Smooth muscle cell (in vitro differentiated cells): ENCODE results near the gene TTLL11. TPM values are rescaled to one million over a fixed set of nuclear protein-coding genes. Genes with fewer than 3 reads are reported as not detected.

Experiments used
- DNase-seq: peaks from one replicate; lab custom pipeline; 2025; ENCODE audit not compliant: unreplicated experiment; lab: John Stamatoyannopoulos, UW
- H2AFZ ChIP-seq: fragments of 200-600 bp; sonication (generic); 2 replicates; pipeline ENCODE4 v1.6.0; 2016; ENCODE audit warnings: antibody characterized with exemption, low read depth, mild to moderate bottlenecking
- H3F3A ChIP-seq: fragments of 200-600 bp; sonication (generic); 2 replicates; pipeline ENCODE4 v1.6.0; 2017; ENCODE audit warnings: antibody characterized with exemption, low read depth
- H3K27ac ChIP-seq: fragments of 200-600 bp; sonication (generic); 2 replicates; pipeline ENCODE4 v1.5.1; 2016; ENCODE audit warnings: low read depth, mild to moderate bottlenecking
- H3K27me3 ChIP-seq: fragments of 200-600 bp; sonication (generic); 2 replicates; pipeline ENCODE4 v1.6.1; 2016; ENCODE audit warnings: low read depth, mild to moderate bottlenecking
- H3K36me3 ChIP-seq: fragments of 200-600 bp; sonication (generic); 2 replicates; pipeline ENCODE4 v1.5.1; 2016; ENCODE audit warnings: low read depth
- H3K4me1 ChIP-seq: fragments of 200-600 bp; sonication (generic); 2 replicates; pipeline ENCODE4 v1.5.1; 2016; ENCODE audit warnings: low read depth
- H3K4me2 ChIP-seq: fragments of 200-600 bp; sonication (generic); 2 replicates; pipeline ENCODE4 v1.6.0; 2016; ENCODE audit warnings: mild to moderate bottlenecking
- H3K4me3 ChIP-seq: fragments of 200-600 bp; sonication (generic); 2 replicates; pipeline ENCODE4 v1.5.1; 2016; ENCODE audit warnings: mild to moderate bottlenecking
- H3K79me2 ChIP-seq: fragments of 200-600 bp; sonication (generic); 2 replicates; pipeline ENCODE4 v1.6.0; 2016; ENCODE audit warnings: low read depth, mild to moderate bottlenecking
- H3K9ac ChIP-seq: fragments of 200-600 bp; sonication (generic); 2 replicates; pipeline ENCODE4 v1.6.0; 2016; ENCODE audit warnings: low read depth
- H3K9me3 ChIP-seq: fragments of 200-600 bp; sonication (generic); replicated peaks from 2 replicates; pipeline ENCODE4 v1.5.1; 2016; ENCODE audit warnings: low read depth
- H4K20me1 ChIP-seq: fragments of 200-600 bp; sonication (generic); 2 replicates; pipeline ENCODE4 v1.6.0; 2016; ENCODE audit warnings: low read depth
- CTCF ChIP-seq: fragments of 200-600 bp; sonication (generic); IDR thresholded peaks from 2 replicates; pipeline ENCODE4 v1.5.1; 2017; ENCODE audit warnings: borderline replicate concordance, mild to moderate bottlenecking, antibody characterized with exemption; ENCODE audit not compliant: insufficient read depth, poor library complexity, severe bottlenecking
- WGBS: methylation state at CpG from one replicate; pipeline ENCODE4 v1.1.7; 2016; ENCODE audit warnings: low lambda C conversion rate; 5-methylcytosine and 5-hydroxymethylcytosine counted together
- polyA plus RNA-seq: library from polyadenylated mRNA; unstranded; fragments of >200 nt; fragmentation: Nextera tagmentation; extraction: Ambion mirVana; gene quantifications from 2 replicates; pipeline ENCODE4 v1.2.1, GENCODE V29; 2016
- total RNA-seq: library from RNA; depleted of rRNA; stranded (reverse); fragments of >200 nt; gene quantifications from 2 replicates; pipeline ENCODE4 v1.2.3, GENCODE V29; 2014

The TTLL11 gene
- total and polyA plus RNA-seq, 2 experiments from 2014 or later: 2.6 to 3.7 TPM

GRCh38 chr9:121949766-121950165 is 143.3 kb downstream of the TTLL11 start:
- no peak for TF ChIP-seq CTCF
- Histone ChIP-seq H3K9ac (no peak overlapping the region), H3K36me3 (no peaks in the 10 kb centered on the region), H3K4me1 (peaks cover 7% of the 10 kb centered on the region), H3K27ac (peak overlapping the region; percentile 27), H3K4me2 (no peak overlapping the region), H4K20me1 (no peaks in the 10 kb centered on the region), H3F3A (no peaks in the 10 kb centered on the region), H2AFZ (no peak overlapping the region), H3K79me2 (no peaks in the 10 kb centered on the region), H3K4me3 (no peak overlapping the region), H3K27me3 (no peaks in the 10 kb centered on the region), H3K9me3 (no peaks in the 10 kb centered on the region)
- no peak for DNase-seq
- WGBS: 83% methylated on average over 4 of the region's 4 CpGs

GRCh38 chr9:121949364-121949763 is 143.7 kb downstream of the TTLL11 start:
- TF ChIP-seq CTCF: no peak
- H3K4me3 ChIP-seq: no peak overlapping the region
- H3K36me3 ChIP-seq: no peaks in the 10 kb centered on the region
- DNase-seq: no peak
- no peaks in the 10 kb centered on the region for H3F3A ChIP-seq
- no peak overlapping the region for H3K4me2 ChIP-seq
- no peaks in the 10 kb centered on the region for H3K79me2 ChIP-seq
- no peak overlapping the region for H3K9ac ChIP-seq
- WGBS: 65% methylated on average over 4 of the region's 4 CpGs
- H3K27me3 ChIP-seq: no peaks in the 10 kb centered on the region
- H3K4me1 ChIP-seq: peaks cover 7% of the 10 kb centered on the region
- no peaks in the 10 kb centered on the region for H4K20me1 ChIP-seq
- no peak overlapping the region for H2AFZ ChIP-seq
- no peaks in the 10 kb centered on the region for H3K9me3 ChIP-seq
- peak overlapping the region; percentile 27 for H3K27ac ChIP-seq

- Histone ChIP-seq H3K27me3 (no peaks in the 10 kb centered on the region), H3K27ac (no peak overlapping the region), H3K79me2 (no peaks in the 10 kb centered on the region), H2AFZ (no peak overlapping the region), H3F3A (no peaks in the 10 kb centered on the region), H3K4me2 (no peak overlapping the region), H4K20me1 (no peaks in the 10 kb centered on the region), H3K9me3 (no peaks in the 10 kb centered on the region), H3K4me1 (peaks cover 7% of the 10 kb centered on the region), H3K9ac (no peak overlapping the region), H3K36me3 (no peaks in the 10 kb centered on the region), H3K4me3 (no peak overlapping the region)
- WGBS: 70% methylated on average over 4 of the region's 4 CpGs
- DNase-seq: no peak
- TF ChIP-seq CTCF: no peak
Observed at GRCh38 chr9:121947775-121948174, 145.3 kb downstream of the TTLL11 start.

- no peak overlapping the region for H3K27ac ChIP-seq
- H3K4me1 ChIP-seq: peaks cover 7% of the 10 kb centered on the region
- H3K4me3 ChIP-seq: no peak overlapping the region
- 87% methylated on average over 5 of the region's 5 CpGs for WGBS
- TF ChIP-seq CTCF: no peak
- H3K36me3 ChIP-seq: no peaks in the 10 kb centered on the region
- H2AFZ ChIP-seq: no peak overlapping the region
- H3K9ac ChIP-seq: no peak overlapping the region
- H3K9me3 ChIP-seq: no peaks in the 10 kb centered on the region
- no peaks in the 10 kb centered on the region for H3F3A ChIP-seq
- H4K20me1 ChIP-seq: no peaks in the 10 kb centered on the region
- H3K79me2 ChIP-seq: no peaks in the 10 kb centered on the region
- no peaks in the 10 kb centered on the region for H3K27me3 ChIP-seq
- no peak overlapping the region for H3K4me2 ChIP-seq
- DNase-seq: no peak
Observed at GRCh38 chr9:121946465-121946864, 146.6 kb downstream of the TTLL11 start.
